ENCODE results near the gene CYP2S1.

DNA sequence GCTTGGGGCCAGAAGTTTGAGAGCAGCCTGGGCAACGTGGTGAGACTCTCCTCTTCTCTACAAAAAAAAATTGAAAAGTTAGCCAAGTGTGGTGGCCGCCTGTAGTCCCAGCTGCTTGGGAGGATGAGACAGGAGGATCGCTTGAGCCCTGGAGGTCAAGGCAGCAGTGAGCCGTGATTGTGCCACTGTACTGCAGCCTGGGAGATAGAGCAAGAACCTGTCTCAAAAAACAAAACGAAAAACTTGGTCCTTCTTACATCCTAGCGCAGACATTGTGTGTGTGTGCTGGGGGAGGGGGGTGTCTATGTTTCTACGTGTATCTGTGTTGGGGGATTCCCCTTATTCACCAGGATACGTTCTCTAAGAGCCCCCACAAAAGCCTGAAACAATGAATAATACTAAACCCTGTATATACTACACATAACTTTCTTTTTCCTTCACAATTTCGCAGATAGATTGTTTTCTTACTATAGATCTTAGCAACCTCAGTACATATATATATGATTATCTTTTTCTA is 33.9 kb downstream of the CYP2S1 start:
- TF ChIP-seq, protein P1, sequence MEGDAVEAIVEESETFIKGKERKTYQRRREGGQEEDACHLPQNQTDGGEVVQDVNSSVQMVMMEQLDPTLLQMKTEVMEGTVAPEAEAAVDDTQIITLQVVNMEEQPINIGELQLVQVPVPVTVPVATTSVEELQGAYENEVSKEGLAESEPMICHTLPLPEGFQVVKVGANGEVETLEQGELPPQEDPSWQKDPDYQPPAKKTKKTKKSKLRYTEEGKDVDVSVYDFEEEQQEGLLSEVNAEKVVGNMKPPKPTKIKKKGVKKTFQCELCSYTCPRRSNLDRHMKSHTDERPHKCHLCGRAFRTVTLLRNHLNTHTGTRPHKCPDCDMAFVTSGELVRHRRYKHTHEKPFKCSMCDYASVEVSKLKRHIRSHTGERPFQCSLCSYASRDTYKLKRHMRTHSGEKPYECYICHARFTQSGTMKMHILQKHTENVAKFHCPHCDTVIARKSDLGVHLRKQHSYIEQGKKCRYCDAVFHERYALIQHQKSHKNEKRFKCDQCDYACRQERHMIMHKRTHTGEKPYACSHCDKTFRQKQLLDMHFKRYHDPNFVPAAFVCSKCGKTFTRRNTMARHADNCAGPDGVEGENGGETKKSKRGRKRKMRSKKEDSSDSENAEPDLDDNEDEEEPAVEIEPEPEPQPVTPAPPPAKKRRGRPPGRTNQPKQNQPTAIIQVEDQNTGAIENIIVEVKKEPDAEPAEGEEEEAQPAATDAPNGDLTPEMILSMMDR (IDR thresholded peaks at IDR 0.05) = no peak
- TF ChIP-seq POLR2A (IDR thresholded peaks at IDR 0.05) = no peak
- TF ChIP-seq POLR2AphosphoS5 (IDR thresholded peaks at IDR 0.05) = no peak
- no peak for TF ChIP-seq EP300 (IDR thresholded peaks at IDR 0.05; ENCODE audit: low read depth)
